ENCODE measurements around the gene KNTC1.
"Not testable (repeated sequence)": the region's sequence is repeated elsewhere in the genome, so short reads cannot be mapped to it uniquely, and the experiment has no call there.

GRCh38 chr12:122484385-122484784 lies 42.7 kb upstream of the KNTC1 start:
- TF ChIP-seq CTCF (conservative IDR thresholded peaks at IDR 0.05; ENCODE audit: low read length); EZH2phosphoT487 (IDR thresholded peaks at IDR 0.05; ENCODE audit: borderline replicate concordance, low read depth, low read length): not testable (repeated sequence)
